HG02885 (cell line): ENCODE data around the gene DUSP12.
"Not testable (repeated sequence)": the region's sequence is repeated elsewhere in the genome, so short reads cannot be mapped to it uniquely, and the experiment has no call there.

Source experiments
- ATAC-seq: cut with Tn5 transposase; IDR thresholded peaks from one replicate; pipeline ENCODE4 v1.9.1; 2021; ENCODE audit warnings: mild to moderate bottlenecking; ENCODE audit not compliant: unreplicated experiment, poor library complexity

DUSP12 gene

GRCh38 chr1:161768461-161768860, 18.9 kb downstream of the DUSP12 start:
- no peak for ATAC-seq

- no peak for ATAC-seq
These were observed 19.5 kb downstream of the DUSP12 start for GRCh38 chr1:161768986-161769672.

GRCh38 chr1:161769673-161770045, 20.1 kb downstream of the DUSP12 start:
- ATAC-seq: not testable (repeated sequence)

GRCh38 chr1:161770250-161770649, 20.7 kb downstream of the DUSP12 start:
- no peak for ATAC-seq

GRCh38 chr1:161771161-161771560, 21.6 kb downstream of the DUSP12 start:
- ATAC-seq: no peak

- no peak for ATAC-seq
These were observed 22.4 kb downstream of the DUSP12 start for GRCh38 chr1:161771973-161772372.

- ATAC-seq: no peak
These were observed 22.8 kb downstream of the DUSP12 start for GRCh38 chr1:161772397-161772796.

- no peak for ATAC-seq
These were observed 24.2 kb downstream of the DUSP12 start for GRCh38 chr1:161773791-161774190.

- ATAC-seq: no peak
These were observed 27.7 kb downstream of the DUSP12 start for GRCh38 chr1:161777261-161777660.

- no peak for ATAC-seq
These were observed 28.9 kb downstream of the DUSP12 start for GRCh38 chr1:161778522-161778921.

GRCh38 chr1:161779393-161779792, 29.8 kb downstream of the DUSP12 start:
- ATAC-seq: no peak

GRCh38 chr1:161781995-161782394, 32.4 kb downstream of the DUSP12 start:
- no peak for ATAC-seq

- ATAC-seq: no peak
These were observed 33.3 kb downstream of the DUSP12 start for GRCh38 chr1:161782886-161783285.

GRCh38 chr1:161784968-161785367, 35.4 kb downstream of the DUSP12 start:
- no peak for ATAC-seq

- no peak for ATAC-seq
These were observed 37.8 kb downstream of the DUSP12 start for GRCh38 chr1:161787355-161787754.

GRCh38 chr1:161790587-161791317, 41.2 kb downstream of the DUSP12 start:
- ATAC-seq: no peak

- no peak for ATAC-seq
These were observed 42.5 kb downstream of the DUSP12 start for GRCh38 chr1:161791904-161792655.

GRCh38 chr1:161792740-161793139, 43.2 kb downstream of the DUSP12 start:
- ATAC-seq: peak; percentile 52

GRCh38 chr1:161799792-161800191, 50.2 kb downstream of the DUSP12 start:
- ATAC-seq: no peak

- ATAC-seq: no peak
These were observed 52.4 kb downstream of the DUSP12 start for GRCh38 chr1:161801955-161802354.

GRCh38 chr1:161803181-161803580, 53.6 kb downstream of the DUSP12 start:
- ATAC-seq: no peak
